ENCODE data around the gene TMEM97. TPM values are rescaled to one million over a fixed set of nuclear protein-coding genes. Genes with fewer than 3 reads are reported as not detected.

TMEM97 gene
- total RNA-seq, 1 donor from 2014 or later = 13.6 TPM

- Mint-ChIP-seq H3K27ac (ENCODE audit: unreplicated experiment) (no peak overlapping the region), H3K36me3 (ENCODE audit: low read depth) (peaks cover 5% of the 10 kb centered on the region), H3K4me1 (ENCODE audit: low read depth) (peaks cover 27% of the 10 kb centered on the region), H3K27me3 (ENCODE audit: low read depth) (no peaks in the 10 kb centered on the region), H3K9me3 (ENCODE audit: low read depth) (no peaks in the 10 kb centered on the region), H3K4me3 (ENCODE audit: unreplicated experiment) (no peak overlapping the region)
- DNase-seq (ENCODE audit: low spot score) = no peak
- no peak for TF ChIP-seq CTCF (IDR thresholded peaks at IDR 0.05)
Observed at GRCh38 chr17:28324267-28324745, 5.3 kb downstream of the TMEM97 start.

- DNase-seq (ENCODE audit: low spot score) = no peak
- no peaks in the 10 kb centered on the region for H3K27me3 Mint-ChIP-seq (ENCODE audit: low read depth)
- no peak overlapping the region for H3K4me3 Mint-ChIP-seq (ENCODE audit: unreplicated experiment)
- H3K36me3 Mint-ChIP-seq (ENCODE audit: low read depth) = peaks cover 5% of the 10 kb centered on the region
- H3K4me1 Mint-ChIP-seq (ENCODE audit: low read depth) = peaks cover 22% of the 10 kb centered on the region
- TF ChIP-seq CTCF (IDR thresholded peaks at IDR 0.05) = no peak
- no peaks in the 10 kb centered on the region for H3K9me3 Mint-ChIP-seq (ENCODE audit: low read depth)
- H3K27ac Mint-ChIP-seq (ENCODE audit: unreplicated experiment) = no peak overlapping the region
Observed at GRCh38 chr17:28324781-28325180, 5.8 kb downstream of the TMEM97 start.

- Mint-ChIP-seq H3K4me3 (ENCODE audit: unreplicated experiment) (no peak overlapping the region), H3K27me3 (ENCODE audit: low read depth) (no peaks in the 10 kb centered on the region), H3K27ac (ENCODE audit: unreplicated experiment) (no peak overlapping the region), H3K9me3 (ENCODE audit: low read depth) (no peaks in the 10 kb centered on the region), H3K36me3 (ENCODE audit: low read depth) (peaks cover 5% of the 10 kb centered on the region), H3K4me1 (ENCODE audit: low read depth) (peaks cover 18% of the 10 kb centered on the region)
- DNase-seq (ENCODE audit: low spot score) = no peak
- TF ChIP-seq CTCF (IDR thresholded peaks at IDR 0.05) = no peak
Observed at GRCh38 chr17:28325211-28325610, 6.2 kb downstream of the TMEM97 start.

DNA sequence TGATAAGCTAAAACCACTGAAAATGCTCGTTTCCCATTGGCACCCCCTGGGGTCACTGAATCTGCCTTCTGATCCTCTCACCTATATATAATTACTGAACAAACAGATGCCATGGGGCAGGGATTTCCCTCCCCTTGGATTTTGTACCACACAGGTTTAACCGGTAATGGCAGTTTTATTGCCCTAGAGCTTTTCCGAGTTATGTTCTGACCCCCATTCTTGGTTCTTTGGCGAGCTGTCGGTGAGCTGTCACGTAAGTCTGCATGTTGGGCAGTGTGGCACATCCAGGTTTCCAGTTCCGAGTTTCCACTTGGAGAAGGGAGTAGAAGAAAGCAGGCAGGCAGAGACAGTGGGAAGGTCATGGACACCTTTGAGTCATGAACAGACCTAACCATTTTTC lies 7.1 kb downstream of the TMEM97 start:
- TF ChIP-seq CTCF (IDR thresholded peaks at IDR 0.05) = no peak
- H3K27me3 Mint-ChIP-seq (ENCODE audit: low read depth) = no peaks in the 10 kb centered on the region
- H3K36me3 Mint-ChIP-seq (ENCODE audit: low read depth) = peaks cover 6% of the 10 kb centered on the region
- DNase-seq (ENCODE audit: low spot score) = no peak
- H3K4me3 Mint-ChIP-seq (ENCODE audit: unreplicated experiment) = no peak overlapping the region
- H3K9me3 Mint-ChIP-seq (ENCODE audit: low read depth) = no peaks in the 10 kb centered on the region
- H3K4me1 Mint-ChIP-seq (ENCODE audit: low read depth) = peaks cover 12% of the 10 kb centered on the region
- H3K27ac Mint-ChIP-seq (ENCODE audit: unreplicated experiment) = no peak overlapping the region

DNA sequence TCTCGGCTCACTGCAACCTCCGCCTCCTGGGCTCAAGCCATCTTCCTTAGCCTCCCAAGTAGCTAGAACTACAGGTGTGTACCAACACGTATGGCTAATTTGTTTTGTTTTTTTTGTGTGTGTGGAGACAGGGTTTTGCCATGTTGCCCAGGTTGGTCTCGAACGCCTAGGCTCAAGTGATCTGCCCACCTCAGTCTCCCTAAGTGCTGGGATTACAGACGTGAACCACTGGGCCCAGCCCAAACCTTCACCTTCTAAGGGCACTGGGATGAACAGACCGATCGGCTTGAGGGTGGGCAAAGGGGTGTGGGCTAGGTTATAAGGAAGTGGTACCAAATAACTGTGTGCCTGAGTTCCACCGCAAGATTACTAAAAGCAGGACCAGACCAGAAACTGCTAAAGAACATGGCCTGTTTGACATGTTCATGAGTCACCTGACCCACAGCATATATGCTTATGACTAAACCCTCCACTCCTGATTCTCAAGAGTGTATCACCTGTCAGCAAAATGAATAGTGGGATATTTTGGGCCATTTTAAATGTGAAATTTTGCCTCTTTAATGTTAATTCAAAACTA lies 8.1 kb downstream of the TMEM97 start:
- TF ChIP-seq CTCF (IDR thresholded peaks at IDR 0.05) = no peak
- DNase-seq (ENCODE audit: low spot score) = no peak
- Mint-ChIP-seq H3K27me3 (ENCODE audit: low read depth) (no peaks in the 10 kb centered on the region), H3K9me3 (ENCODE audit: low read depth) (no peaks in the 10 kb centered on the region), H3K4me1 (ENCODE audit: low read depth) (peaks cover 13% of the 10 kb centered on the region), H3K27ac (ENCODE audit: unreplicated experiment) (no peak overlapping the region), H3K36me3 (ENCODE audit: low read depth) (peaks cover 11% of the 10 kb centered on the region), H3K4me3 (ENCODE audit: unreplicated experiment) (no peak overlapping the region)

Data from chondrocyte (in vitro differentiated cells).